HG03354 (cell line): Measurements from ENCODE around the gene ATG4D.
"Not testable (repeated sequence)": the region's sequence is repeated elsewhere in the genome, so short reads cannot be mapped to it uniquely, and the experiment has no call there.

Source experiments
- ATAC-seq: cut with Tn5 transposase; IDR thresholded peaks from one replicate; pipeline ENCODE4 v1.9.1; 2021; ENCODE audit warnings: mild to moderate bottlenecking; ENCODE audit not compliant: unreplicated experiment, poor library complexity, severe bottlenecking

ATG4D gene

GRCh38 chr19:10518444-10519361 is 25.0 kb upstream of the ATG4D start:
- ATAC-seq, result no peak

- no peak for ATAC-seq
Measured at GRCh38 chr19:10519421-10519820, 24.3 kb upstream of the ATG4D start.

GRCh38 chr19:10520652-10521318 is 22.9 kb upstream of the ATG4D start:
- no peak for ATAC-seq

GRCh38 chr19:10521461-10522171 is 22.1 kb upstream of the ATG4D start:
- ATAC-seq, result no peak

GRCh38 chr19:10523135-10523636 is 20.5 kb upstream of the ATG4D start:
- no peak for ATAC-seq

- no peak for ATAC-seq
Measured at GRCh38 chr19:10525636-10526035, 18.1 kb upstream of the ATG4D start.

- ATAC-seq, result not testable (repeated sequence)
Measured at GRCh38 chr19:10526887-10527286, 16.8 kb upstream of the ATG4D start.

- no peak for ATAC-seq
Measured at GRCh38 chr19:10532457-10532856, 11.2 kb upstream of the ATG4D start.

- ATAC-seq, result no peak
Measured at GRCh38 chr19:10533646-10534386, 9.9 kb upstream of the ATG4D start.

- ATAC-seq, result no peak
Measured at GRCh38 chr19:10535613-10536012, 8.1 kb upstream of the ATG4D start.

- no peak for ATAC-seq
Measured at GRCh38 chr19:10537668-10538067, 6.0 kb upstream of the ATG4D start.

- ATAC-seq, result no peak
Measured at GRCh38 chr19:10538204-10538983, 5.3 kb upstream of the ATG4D start.

GRCh38 chr19:10539016-10539415 is 4.7 kb upstream of the ATG4D start:
- not testable (repeated sequence) for ATAC-seq

GRCh38 chr19:10543059-10543419 is 665 bp upstream of the ATG4D start:
- no peak for ATAC-seq

- no peak for ATAC-seq
Measured at GRCh38 chr19:10544242-10544752, 593 bp downstream of the ATG4D start.

- ATAC-seq, result no peak
Measured at GRCh38 chr19:10544753-10545251, 1.1 kb downstream of the ATG4D start.

- no peak for ATAC-seq
Measured at GRCh38 chr19:10546817-10547216, 3.1 kb downstream of the ATG4D start.

GRCh38 chr19:10548746-10549276 is 5.1 kb downstream of the ATG4D start:
- no peak for ATAC-seq
